ENCODE data around the gene SPECC1L. TPM values are rescaled to one million over a fixed set of nuclear protein-coding genes. Genes with fewer than 3 reads are reported as not detected.
"Not testable (repeated sequence)": the region's sequence is repeated elsewhere in the genome, so short reads cannot be mapped to it uniquely, and the experiment has no call there.

SPECC1L gene
- total RNA-seq, 1 experiment from 2014 or later, result 41.3 TPM

GRCh38 chr22:24316264-24316663 is 45.6 kb downstream of the SPECC1L start:
- not testable (repeated sequence) for H3K27me3 ChIP-seq; H3K9me3 ChIP-seq (replicated peaks); H3K4me3 ChIP-seq; H3K4me1 ChIP-seq; H3K27ac ChIP-seq; DNase-seq
- peaks cover 38% of the 10 kb centered on the region for H3K36me3 ChIP-seq

- H3K27ac ChIP-seq; H3K4me3 ChIP-seq; H3K9me3 ChIP-seq (replicated peaks); H3K27me3 ChIP-seq; DNase-seq; H3K4me1 ChIP-seq: not testable (repeated sequence)
- H3K36me3 ChIP-seq, result peaks cover 49% of the 10 kb centered on the region
Measured at GRCh38 chr22:24317511-24317910, 46.9 kb downstream of the SPECC1L start.

GRCh38 chr22:24319451-24319850 is 48.8 kb downstream of the SPECC1L start:
- H3K9me3 ChIP-seq (replicated peaks), result no peaks in the 10 kb centered on the region
- H3K4me3 ChIP-seq, result no peak overlapping the region
- DNase-seq, result no peak
- no peak overlapping the region for H3K27ac ChIP-seq
- H3K4me1 ChIP-seq, result no peaks in the 10 kb centered on the region
- peaks cover 56% of the 10 kb centered on the region for H3K36me3 ChIP-seq
- H3K27me3 ChIP-seq, result no peaks in the 10 kb centered on the region

- H3K27me3 ChIP-seq, result no peaks in the 10 kb centered on the region
- no peaks in the 10 kb centered on the region for H3K4me1 ChIP-seq
- H3K9me3 ChIP-seq (replicated peaks), result no peaks in the 10 kb centered on the region
- no peak for DNase-seq
- no peak overlapping the region for H3K27ac ChIP-seq
- peaks cover 54% of the 10 kb centered on the region for H3K36me3 ChIP-seq
- no peak overlapping the region for H3K4me3 ChIP-seq
Measured at GRCh38 chr22:24321999-24322398, 51.4 kb downstream of the SPECC1L start.

- no peaks in the 10 kb centered on the region for H3K27me3 ChIP-seq
- H3K4me1 ChIP-seq, result no peaks in the 10 kb centered on the region
- no peak for DNase-seq
- H3K27ac ChIP-seq, result no peak overlapping the region
- no peaks in the 10 kb centered on the region for H3K9me3 ChIP-seq (replicated peaks)
- H3K36me3 ChIP-seq, result peaks cover 54% of the 10 kb centered on the region
- no peak overlapping the region for H3K4me3 ChIP-seq
Measured at GRCh38 chr22:24322522-24322921, 51.9 kb downstream of the SPECC1L start.

GRCh38 chr22:24323233-24323632 is 52.6 kb downstream of the SPECC1L start:
- no peak overlapping the region for H3K4me3 ChIP-seq
- no peaks in the 10 kb centered on the region for H3K4me1 ChIP-seq
- H3K9me3 ChIP-seq (replicated peaks), result no peaks in the 10 kb centered on the region
- peaks cover 59% of the 10 kb centered on the region for H3K36me3 ChIP-seq
- no peak overlapping the region for H3K27ac ChIP-seq
- DNase-seq, result no peak
- no peaks in the 10 kb centered on the region for H3K27me3 ChIP-seq

GRCh38 chr22:24323695-24324094 is 53.1 kb downstream of the SPECC1L start:
- Histone ChIP-seq H3K4me3 (no peak overlapping the region), H3K27ac (no peak overlapping the region), H3K9me3 (replicated peaks) (no peaks in the 10 kb centered on the region), H3K36me3 (peaks cover 56% of the 10 kb centered on the region), H3K27me3 (no peaks in the 10 kb centered on the region), H3K4me1 (no peaks in the 10 kb centered on the region)
- no peak for DNase-seq

GRCh38 chr22:24324137-24324536 is 53.5 kb downstream of the SPECC1L start:
- Histone ChIP-seq H3K4me1 (no peaks in the 10 kb centered on the region), H3K27ac (no peak overlapping the region), H3K36me3 (peaks cover 60% of the 10 kb centered on the region), H3K9me3 (replicated peaks) (no peaks in the 10 kb centered on the region), H3K27me3 (no peaks in the 10 kb centered on the region), H3K4me3 (no peak overlapping the region)
- no peak for DNase-seq

GRCh38 chr22:24325105-24325757 is 54.6 kb downstream of the SPECC1L start:
- H3K4me1 ChIP-seq, result no peaks in the 10 kb centered on the region
- H3K36me3 ChIP-seq, result peaks cover 59% of the 10 kb centered on the region
- no peaks in the 10 kb centered on the region for H3K27me3 ChIP-seq
- no peak overlapping the region for H3K4me3 ChIP-seq
- H3K27ac ChIP-seq, result no peak overlapping the region
- DNase-seq, result peak; percentile 11 to 62
- no peaks in the 10 kb centered on the region for H3K9me3 ChIP-seq (replicated peaks)

GRCh38 chr22:24326266-24326665 is 55.6 kb downstream of the SPECC1L start:
- DNase-seq, result no peak
- Histone ChIP-seq H3K4me1 (no peaks in the 10 kb centered on the region), H3K4me3 (no peak overlapping the region), H3K27ac (no peak overlapping the region), H3K36me3 (peaks cover 58% of the 10 kb centered on the region), H3K9me3 (replicated peaks) (no peaks in the 10 kb centered on the region), H3K27me3 (no peaks in the 10 kb centered on the region)

- H3K36me3 ChIP-seq, result peaks cover 46% of the 10 kb centered on the region
- no peaks in the 10 kb centered on the region for H3K4me1 ChIP-seq
- no peak overlapping the region for H3K4me3 ChIP-seq
- no peaks in the 10 kb centered on the region for H3K27me3 ChIP-seq
- no peaks in the 10 kb centered on the region for H3K9me3 ChIP-seq (replicated peaks)
- H3K27ac ChIP-seq, result no peak overlapping the region
- DNase-seq, result no peak
Measured at GRCh38 chr22:24327832-24328231, 57.2 kb downstream of the SPECC1L start.

GRCh38 chr22:24329453-24329852 is 58.8 kb downstream of the SPECC1L start:
- Histone ChIP-seq H3K36me3 (peaks cover 39% of the 10 kb centered on the region), H3K9me3 (replicated peaks) (no peaks in the 10 kb centered on the region), H3K27me3 (no peaks in the 10 kb centered on the region), H3K4me3 (no peak overlapping the region), H3K4me1 (no peaks in the 10 kb centered on the region), H3K27ac (no peak overlapping the region)
- no peak for DNase-seq

GRCh38 chr22:24330636-24331035 is 60.0 kb downstream of the SPECC1L start:
- Histone ChIP-seq H3K4me1 (no peaks in the 10 kb centered on the region), H3K4me3 (no peak overlapping the region), H3K9me3 (replicated peaks) (no peaks in the 10 kb centered on the region), H3K27ac (no peak overlapping the region), H3K36me3 (peaks cover 40% of the 10 kb centered on the region), H3K27me3 (no peaks in the 10 kb centered on the region)
- no peak for DNase-seq

- Histone ChIP-seq H3K9me3 (replicated peaks) (no peaks in the 10 kb centered on the region), H3K27ac (no peak overlapping the region), H3K27me3 (no peaks in the 10 kb centered on the region), H3K4me1 (no peaks in the 10 kb centered on the region), H3K4me3 (no peak overlapping the region), H3K36me3 (peaks cover 44% of the 10 kb centered on the region)
- no peak for DNase-seq
Measured at GRCh38 chr22:24331468-24332440, 61.1 kb downstream of the SPECC1L start.

GRCh38 chr22:24333301-24333700 is 62.7 kb downstream of the SPECC1L start:
- no peak overlapping the region for H3K4me3 ChIP-seq
- no peaks in the 10 kb centered on the region for H3K9me3 ChIP-seq (replicated peaks)
- no peak for DNase-seq
- no peaks in the 10 kb centered on the region for H3K27me3 ChIP-seq
- H3K27ac ChIP-seq, result no peak overlapping the region
- no peaks in the 10 kb centered on the region for H3K4me1 ChIP-seq
- H3K36me3 ChIP-seq, result peaks cover 45% of the 10 kb centered on the region
